Right ventricle myocardium inferior (tissue), 1 donor: Measurements from ENCODE around the gene BAG3. TPM values are rescaled to one million over a fixed set of nuclear protein-coding genes. Genes with fewer than 3 reads are reported as not detected.
"Not testable (repeated sequence)": the region's sequence is repeated elsewhere in the genome, so short reads cannot be mapped to it uniquely, and the experiment has no call there.

ENCODE experiments used
- ATAC-seq: fragments of 200-7000 bp; cut with Tn5 transposase; one replicate; pipeline ENCODE4 v1.9.1; 2020; ENCODE audit warnings: mild to moderate bottlenecking, moderate library complexity
- DNase-seq: peaks from one replicate; pipeline ENCODE4 v3.0.0; 2021; ENCODE audit errors: missing footprints
- intact Hi-C: fragments of 100-400 bp; cut with DNase I; formaldehyde crosslinking; loops from one replicate; pipeline ENCODE4 v1.11.0; 2022
- total RNA-seq: library from RNA; stranded (reverse); fragmentation: NEBNext Ultra II Directional; extraction: Animal tissue kit (Norgen Biotek cat#: 25700); gene quantifications from one replicate; pipeline ENCODE4 v1.2.1, GENCODE V29; 2021
- donor health status: DM: no; HTN: yes; CAD: no; lungs with severe emphysema.

The BAG3 gene
- total RNA-seq, 1 donor from 2014 or later = 152 TPM

GRCh38 chr10:119658274-119658673, 7.1 kb downstream of the BAG3 start:
- DNase-seq (peak; percentile 91), ATAC-seq (peak; percentile 92)
- intact Hi-C loops = no loop called here

GRCh38 chr10:119659951-119660350, 8.8 kb downstream of the BAG3 start:
- intact Hi-C loops = no loop called here
- no peak for DNase-seq
- no peak for ATAC-seq

GRCh38 chr10:119662076-119662605, 11.0 kb downstream of the BAG3 start:
- DNase-seq, intact Hi-C loops, ATAC-seq: not testable (repeated sequence)

GRCh38 chr10:119663866-119664698, 12.9 kb downstream of the BAG3 start:
- no peak for DNase-seq
- intact Hi-C loops = no loop called here
- no peak for ATAC-seq

- intact Hi-C loops = no loop called here
- DNase-seq (no peak), ATAC-seq (no peak)
Measured at GRCh38 chr10:119665901-119666708, 14.9 kb downstream of the BAG3 start.

- intact Hi-C loops = no loop called here
- DNase-seq (no peak), ATAC-seq (no peak)
Measured at GRCh38 chr10:119666709-119667004, 15.5 kb downstream of the BAG3 start.

- DNase-seq (peak; percentile 83), ATAC-seq (peak; percentile 89)
- intact Hi-C loops = loop anchor here (2.0 kb wide), 1 partner anchor 13 kb away; no protein-coding TSS in a partner anchor
Measured at GRCh38 chr10:119667562-119668328, 16.6 kb downstream of the BAG3 start.

GRCh38 chr10:119668461-119668860, 17.3 kb downstream of the BAG3 start:
- intact Hi-C loops = loop anchor here (2.0 kb wide), 1 partner anchor 14 kb away; no protein-coding TSS in a partner anchor
- peak; percentile 4 for ATAC-seq

GRCh38 chr10:119669331-119669730, 18.2 kb downstream of the BAG3 start:
- DNase-seq (no peak), ATAC-seq (no peak)
- intact Hi-C loops = loop anchor here (2.0 kb wide), 1 partner anchor 15 kb away; no protein-coding TSS in a partner anchor

More at GRCh38 chr10:119668461-119668860, 17.3 kb downstream of the BAG3 start:
- no peak for DNase-seq

- intact Hi-C loops = loop anchor here (2.0 kb wide), 1 partner anchor 15 kb away; no protein-coding TSS in a partner anchor
- DNase-seq (no peak), ATAC-seq (peak; percentile 3)
Measured at GRCh38 chr10:119669975-119670640, 18.9 kb downstream of the BAG3 start.

GRCh38 chr10:119670717-119671116, 19.5 kb downstream of the BAG3 start:
- DNase-seq (no peak), ATAC-seq (no peak)
- intact Hi-C loops = no loop called here

- ATAC-seq (no peak), DNase-seq (no peak)
- intact Hi-C loops = no loop called here
Measured at GRCh38 chr10:119671381-119671780, 20.2 kb downstream of the BAG3 start.

GRCh38 chr10:119672291-119672690, 21.1 kb downstream of the BAG3 start:
- no peak for DNase-seq
- ATAC-seq = no peak
- intact Hi-C loops = no loop called here

- ATAC-seq (no peak), DNase-seq (no peak)
- intact Hi-C loops = no loop called here
Measured at GRCh38 chr10:119673271-119673670, 22.1 kb downstream of the BAG3 start.

- ATAC-seq = no peak
- intact Hi-C loops = no loop called here
- DNase-seq = no peak
Measured at GRCh38 chr10:119675483-119676170, 24.4 kb downstream of the BAG3 start.

GRCh38 chr10:119677126-119677525, 25.9 kb downstream of the BAG3 start:
- intact Hi-C loops = no loop called here
- DNase-seq (no peak), ATAC-seq (no peak)

GRCh38 chr10:119677904-119678755, 26.9 kb downstream of the BAG3 start:
- intact Hi-C loops = no loop called here
- no peak for ATAC-seq
- DNase-seq = no peak
